HG03066 (cell line): ENCODE results near the gene BRME1.

Experiments used
- ATAC-seq: cut with Tn5 transposase; IDR thresholded peaks from one replicate; pipeline ENCODE4 v1.9.1; 2021; ENCODE audit warnings: low read depth; ENCODE audit not compliant: unreplicated experiment

Gene BRME1

GRCh38 chr19:13892870-13893269 is 13.0 kb downstream of the BRME1 start:
- ATAC-seq: no peak

GRCh38 chr19:13890136-13890535 is 15.8 kb downstream of the BRME1 start:
- no peak for ATAC-seq

- no peak for ATAC-seq
Measured at GRCh38 chr19:13888281-13888680, 17.6 kb downstream of the BRME1 start.

DNA sequence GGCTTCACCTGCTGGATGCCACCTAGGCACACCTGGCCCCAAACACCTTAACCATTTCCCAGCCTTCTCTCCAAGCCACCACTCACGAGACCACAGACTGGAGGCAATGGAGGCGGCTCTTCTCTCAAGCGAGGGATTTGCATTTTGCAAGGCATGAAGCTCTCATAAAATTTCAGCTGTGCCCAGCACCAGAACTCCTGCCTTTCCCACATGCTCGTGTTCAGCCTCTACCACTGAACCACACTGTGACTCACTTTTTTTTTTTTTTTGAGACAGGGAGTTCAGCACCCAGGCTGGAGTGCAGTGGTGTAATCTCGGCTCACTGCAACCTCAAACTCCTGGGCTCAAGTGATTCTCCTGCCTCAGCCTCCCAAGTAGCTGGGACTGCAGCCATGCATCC is 18.4 kb downstream of the BRME1 start:
- no peak for ATAC-seq

- ATAC-seq: no peak
Measured at GRCh38 chr19:13887018-13887436, 18.9 kb downstream of the BRME1 start.

- no peak for ATAC-seq
Measured at GRCh38 chr19:13885826-13886365, 20.0 kb downstream of the BRME1 start.

GRCh38 chr19:13884726-13885591 is 21.0 kb downstream of the BRME1 start:
- ATAC-seq: no peak

DNA sequence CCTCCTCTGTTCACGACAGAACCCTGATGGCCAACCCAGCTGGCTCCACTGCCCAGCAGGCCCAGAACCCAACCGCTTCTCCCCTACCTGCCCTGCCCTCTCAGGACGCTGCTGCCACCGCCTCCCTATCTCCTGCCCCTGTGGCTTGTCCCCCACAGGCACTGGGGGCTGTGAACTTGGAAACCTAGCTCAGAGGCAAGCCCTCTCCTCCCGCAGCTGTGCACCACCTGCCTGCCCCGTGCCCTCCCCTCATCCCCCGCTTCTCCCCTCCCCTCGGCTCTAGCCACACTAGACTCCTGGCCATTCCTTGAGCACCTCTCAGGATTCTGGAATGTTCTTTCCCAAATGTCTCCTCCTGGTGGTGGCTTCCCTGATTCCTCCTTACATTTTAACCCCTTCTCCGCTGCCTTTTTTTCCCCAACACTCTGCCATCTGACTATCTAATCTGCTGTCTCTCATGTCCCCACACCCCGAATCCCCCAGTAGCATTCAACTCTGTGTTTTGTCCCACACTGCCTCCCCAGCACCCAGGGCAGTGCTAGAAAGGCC is 22.3 kb downstream of the BRME1 start:
- no peak for ATAC-seq

DNA sequence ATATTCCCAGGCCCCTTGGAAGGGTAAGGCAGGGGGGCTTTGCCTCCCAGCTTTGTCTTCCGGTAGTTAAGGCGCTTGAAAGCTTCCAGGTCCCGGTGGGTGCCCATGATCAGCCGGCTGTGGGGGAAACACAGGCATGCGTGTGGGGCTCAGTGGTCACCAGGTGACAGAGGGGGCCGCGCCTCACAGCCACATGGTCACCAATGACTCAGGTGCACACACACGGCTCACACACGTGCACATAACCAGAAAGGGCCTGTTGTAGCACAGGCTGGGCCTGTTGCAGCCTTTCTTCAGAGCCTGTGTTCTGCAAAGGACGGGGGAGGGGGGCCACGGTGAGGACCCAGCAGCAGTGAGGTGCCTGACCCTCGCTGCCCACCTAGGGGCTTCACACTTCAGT is 23.1 kb downstream of the BRME1 start:
- no peak for ATAC-seq

- ATAC-seq: no peak
Measured at GRCh38 chr19:13882419-13882795, 23.5 kb downstream of the BRME1 start.

DNA sequence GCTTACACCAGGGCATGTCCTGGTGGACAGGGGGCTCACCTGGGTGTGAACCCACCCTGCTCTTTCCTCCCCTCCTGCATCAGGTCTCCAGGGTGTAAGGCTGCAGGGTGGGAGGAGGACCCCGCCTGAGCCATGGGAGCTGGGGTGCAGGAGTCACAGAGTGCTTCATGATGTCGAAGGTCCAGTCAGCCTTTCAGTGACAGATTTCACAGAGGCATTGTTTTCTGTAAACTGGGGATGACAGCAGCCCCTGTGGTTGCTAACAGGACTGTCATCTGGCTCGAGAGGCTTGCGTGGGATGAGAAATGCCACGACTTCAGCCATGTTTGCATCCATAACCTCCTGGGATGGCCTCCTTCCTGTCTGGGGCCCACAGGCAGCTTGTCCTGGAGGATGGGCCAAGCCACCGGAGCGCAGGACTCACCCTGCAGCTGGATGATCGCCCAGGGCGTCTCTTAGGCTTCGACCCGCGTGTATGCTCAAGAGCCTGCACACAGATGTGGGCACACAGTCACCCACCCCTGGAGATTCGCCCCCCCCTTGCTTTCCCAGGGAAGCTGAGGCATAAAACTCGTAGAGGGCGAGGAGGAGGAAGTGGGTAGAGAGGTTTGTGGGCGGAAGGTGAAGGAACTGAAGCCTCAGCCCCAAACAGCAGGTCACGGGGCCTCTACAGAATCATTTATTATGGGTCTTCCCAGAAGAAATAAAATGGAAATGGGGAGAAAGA is 24.1 kb downstream of the BRME1 start:
- ATAC-seq: no peak

- no peak for ATAC-seq
Measured at GRCh38 chr19:13881251-13881691, 24.6 kb downstream of the BRME1 start.

DNA sequence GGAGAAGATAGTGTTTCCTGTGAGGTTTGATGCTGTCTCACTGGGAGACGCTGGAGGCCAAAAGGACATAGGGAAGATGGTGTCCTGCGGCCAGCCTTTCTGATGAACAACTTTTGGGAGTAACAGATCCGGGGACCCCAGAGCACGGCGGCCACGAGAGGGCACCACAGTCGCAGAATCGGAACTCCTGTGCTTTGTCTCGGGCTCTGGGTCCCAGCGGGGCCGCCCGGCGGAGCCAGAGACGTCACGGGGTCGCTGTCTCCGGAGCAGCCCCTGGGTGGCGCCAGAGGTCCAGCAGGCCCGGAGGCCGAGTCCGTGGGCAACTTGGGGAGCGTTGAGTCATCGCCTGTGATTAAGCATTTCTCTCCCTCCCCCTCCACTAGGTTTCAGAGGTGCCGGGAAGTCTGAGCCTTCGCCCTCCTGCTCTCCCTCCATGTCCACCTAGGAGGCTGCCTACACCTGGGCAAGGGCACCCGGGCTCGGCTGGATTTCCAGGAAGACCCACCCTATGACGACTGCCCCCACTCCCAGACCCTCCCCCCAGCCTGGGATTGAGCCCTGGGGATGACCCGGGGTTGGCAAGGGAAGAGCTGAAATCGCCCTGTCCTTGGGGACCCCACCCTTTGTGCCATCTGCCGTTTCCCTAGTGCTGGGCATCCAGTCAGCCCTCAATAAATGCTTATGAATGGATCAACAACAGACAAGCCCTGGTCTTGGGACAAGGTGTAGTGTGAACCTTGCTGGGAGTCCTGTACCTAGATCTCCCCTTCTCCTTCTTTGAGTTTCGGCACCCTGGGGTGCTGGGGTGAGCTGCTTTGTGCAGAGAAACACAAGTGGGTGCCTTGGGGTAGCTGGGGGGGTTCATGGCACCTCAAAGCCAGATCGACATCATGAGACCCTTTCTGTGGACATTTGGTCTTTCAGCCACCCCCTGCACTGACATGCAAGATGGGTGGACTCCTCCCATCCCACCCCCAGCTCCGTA is 25.6 kb downstream of the BRME1 start:
- ATAC-seq: peak; percentile 77

GRCh38 chr19:13877303-13877702 is 28.6 kb downstream of the BRME1 start:
- no peak for ATAC-seq

GRCh38 chr19:13876834-13877233 is 29.1 kb downstream of the BRME1 start, which contains the start of gene NANOS3:
Gene NANOS3 (plus strand): TSS chr19:13877134. CDS start chr19:13877249, 115 bp downstream.
- ATAC-seq: no peak

GRCh38 chr19:13875824-13876223 is 30.1 kb downstream of the BRME1 start:
- no peak for ATAC-seq

GRCh38 chr19:13873834-13874515 is 31.9 kb downstream of the BRME1 start:
- no peak for ATAC-seq

- no peak for ATAC-seq
Measured at GRCh38 chr19:13872695-13873389, 33.1 kb downstream of the BRME1 start.

DNA sequence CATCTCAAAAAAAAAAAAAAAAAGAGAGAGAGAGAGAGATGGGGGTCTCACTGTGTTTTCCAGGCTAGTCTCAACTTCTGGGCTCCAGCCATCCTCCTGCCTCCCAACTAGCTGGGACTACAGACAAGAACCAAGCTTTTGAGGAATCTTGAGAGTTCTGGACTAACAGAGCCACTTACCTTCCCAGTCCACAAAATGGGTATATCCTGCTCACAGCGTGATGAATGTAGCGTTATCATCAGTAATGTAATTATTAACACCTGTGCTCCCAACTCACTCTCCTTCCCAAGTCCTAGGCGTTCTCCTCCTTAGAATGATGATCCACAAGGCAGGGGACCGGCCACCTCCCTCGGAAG is 33.6 kb downstream of the BRME1 start:
- ATAC-seq: no peak
